CD4-positive, alpha-beta T cell treated with Interleukin-2 at 100 ng/mL for 4 hours (primary cell): Measurements from ENCODE around the gene MRPL55.
A peak's percentile ranks its signal among the peaks of the same experiment; 100 is the strongest.

Experiments used
- DNase-seq: peaks from one replicate; pipeline ENCODE4 v3.0.0-alpha.2; 2020; ENCODE audit warnings: low spot score

MRPL55 gene

GRCh38 chr1:228101614-228101993, 7.5 kb downstream of the MRPL55 start:
- no peak for DNase-seq

GRCh38 chr1:228100822-228101613, 8.1 kb downstream of the MRPL55 start:
- DNase-seq: no peak

GRCh38 chr1:228099331-228099732, 9.8 kb downstream of the MRPL55 start:
- DNase-seq: no peak

- no peak for DNase-seq
Observed at GRCh38 chr1:228098323-228098931, 10.7 kb downstream of the MRPL55 start.

GRCh38 chr1:228097333-228098081, 11.6 kb downstream of the MRPL55 start:
- no peak for DNase-seq

GRCh38 chr1:228096416-228097332, 12.4 kb downstream of the MRPL55 start:
- DNase-seq: no peak

- DNase-seq: no peak
Observed at GRCh38 chr1:228095938-228096337, 13.2 kb downstream of the MRPL55 start.

GRCh38 chr1:228095161-228095560, 13.9 kb downstream of the MRPL55 start:
- DNase-seq: no peak

- DNase-seq: no peak
Observed at GRCh38 chr1:228094432-228095016, 14.6 kb downstream of the MRPL55 start.

- DNase-seq: no peak
Observed at GRCh38 chr1:228093050-228093906, 15.8 kb downstream of the MRPL55 start.

- no peak for DNase-seq
Observed at GRCh38 chr1:228092342-228093049, 16.6 kb downstream of the MRPL55 start.

- no peak for DNase-seq
Observed at GRCh38 chr1:228091084-228091483, 18.0 kb downstream of the MRPL55 start.

GRCh38 chr1:228090613-228091081, 18.5 kb downstream of the MRPL55 start:
- no peak for DNase-seq

GRCh38 chr1:228089519-228090380, 19.3 kb downstream of the MRPL55 start:
- DNase-seq: no peak

GRCh38 chr1:228088586-228089498, 20.3 kb downstream of the MRPL55 start:
- no peak for DNase-seq

GRCh38 chr1:228087771-228088251, 21.3 kb downstream of the MRPL55 start:
- DNase-seq: peak; percentile 40

- no peak for DNase-seq
Observed at GRCh38 chr1:228085287-228085951, 23.7 kb downstream of the MRPL55 start.
